NCI-H2081 treated with DMSO at 0.1 percent for 48 hours (cell line): ENCODE measurements around the gene SYTL1.

Experiments
- DNase-seq: peaks from one replicate; lab custom pipeline; 2025; lab: John Stamatoyannopoulos, UW

The SYTL1 gene

DNA sequence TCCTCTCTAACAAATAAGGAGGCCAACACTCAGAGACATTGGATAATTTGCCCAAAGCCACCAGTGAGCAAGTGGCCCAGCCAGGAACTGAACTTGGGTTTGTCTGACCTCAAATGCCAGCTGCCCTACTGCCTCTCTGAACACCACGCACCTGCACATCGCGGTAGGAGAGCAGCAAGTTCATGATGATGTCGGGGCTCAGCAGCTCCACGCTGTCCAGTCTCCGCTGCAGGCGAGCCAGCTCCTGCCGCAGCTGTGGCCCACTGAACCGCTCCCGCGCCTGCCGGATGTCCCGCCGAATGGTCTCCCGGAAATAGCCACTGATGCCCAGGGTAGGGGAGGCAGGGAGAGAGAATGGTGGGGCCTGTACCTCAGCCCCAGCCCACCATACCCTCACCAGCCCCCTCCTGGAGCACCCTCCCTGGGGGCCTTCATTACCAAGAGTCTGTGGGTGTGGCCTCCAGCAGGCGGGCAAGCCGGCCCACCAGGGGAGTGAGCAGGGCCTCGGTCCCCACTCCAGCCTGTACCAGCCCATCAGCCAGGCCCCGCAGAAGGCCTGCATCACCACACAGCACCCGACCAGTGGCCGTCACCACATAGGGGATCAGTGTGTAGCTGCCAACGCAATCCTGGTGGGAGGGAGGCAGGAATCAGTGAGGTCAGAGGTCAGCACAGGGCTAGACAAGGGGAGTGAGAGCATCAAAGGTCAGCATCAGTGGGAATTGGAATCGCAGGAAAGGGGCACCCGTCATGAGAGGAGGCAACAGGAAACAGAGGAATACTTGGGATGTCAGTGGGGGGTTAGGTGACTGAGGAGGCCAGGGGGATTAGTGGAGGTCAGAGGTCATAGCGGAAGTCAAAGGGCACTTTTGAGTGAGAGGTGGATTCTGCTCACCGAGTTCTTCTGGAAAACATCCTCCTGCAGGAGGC is 22.2 kb downstream of the SYTL1 start:
- no peak for DNase-seq

DNA sequence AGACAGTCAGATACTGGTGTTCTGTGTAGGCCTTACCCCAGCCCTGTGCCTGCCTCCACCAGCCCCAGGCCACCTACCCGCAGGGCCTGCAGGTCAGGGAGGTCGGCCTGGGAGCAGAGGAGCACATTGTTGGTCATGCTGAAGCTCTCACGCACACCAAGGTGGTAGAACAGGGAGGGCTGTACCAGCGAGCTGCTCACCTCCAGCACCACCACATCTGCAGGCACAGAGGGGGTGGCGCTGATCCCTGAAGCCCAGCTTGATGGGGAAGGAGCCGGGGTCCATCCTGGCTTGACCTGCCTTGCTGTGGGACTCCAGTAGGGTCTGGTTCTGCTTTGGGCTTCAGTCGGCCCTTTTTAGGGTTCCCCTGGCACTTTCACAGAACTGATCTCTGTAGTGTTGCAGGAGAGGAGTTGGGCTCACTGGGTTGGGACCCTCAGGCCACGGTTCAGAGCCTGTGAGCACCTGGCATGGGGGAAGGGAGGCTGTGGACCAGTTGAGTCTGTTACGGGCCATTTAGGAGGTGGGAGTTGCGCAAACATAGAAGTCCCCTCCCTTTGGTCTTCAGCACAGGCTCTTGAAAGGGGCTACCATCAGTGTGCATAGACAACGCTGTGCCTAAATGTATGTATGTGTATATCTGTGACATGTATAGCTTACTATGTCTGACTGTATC is 23.0 kb downstream of the SYTL1 start:
- no peak for DNase-seq

- no peak for DNase-seq
Measured at GRCh38 chr1:27365372-27366112, 23.7 kb downstream of the SYTL1 start.

DNA sequence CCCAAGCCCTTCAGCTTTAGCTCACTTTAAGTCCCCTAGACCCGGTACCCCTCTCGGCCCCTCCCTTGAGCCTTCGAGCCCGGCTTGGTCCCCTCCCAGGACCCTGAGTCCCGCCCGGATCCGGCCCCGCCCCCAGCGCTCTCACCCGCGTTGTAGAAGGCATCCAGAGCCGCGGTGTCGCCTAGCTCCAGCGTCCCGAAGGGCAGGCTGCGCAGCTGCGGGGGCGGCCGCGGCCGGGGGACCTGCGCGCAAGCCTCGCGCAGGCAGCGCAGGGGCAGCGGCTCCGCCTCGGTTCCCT is 24.2 kb downstream of the SYTL1 start:
- DNase-seq: no peak

DNA sequence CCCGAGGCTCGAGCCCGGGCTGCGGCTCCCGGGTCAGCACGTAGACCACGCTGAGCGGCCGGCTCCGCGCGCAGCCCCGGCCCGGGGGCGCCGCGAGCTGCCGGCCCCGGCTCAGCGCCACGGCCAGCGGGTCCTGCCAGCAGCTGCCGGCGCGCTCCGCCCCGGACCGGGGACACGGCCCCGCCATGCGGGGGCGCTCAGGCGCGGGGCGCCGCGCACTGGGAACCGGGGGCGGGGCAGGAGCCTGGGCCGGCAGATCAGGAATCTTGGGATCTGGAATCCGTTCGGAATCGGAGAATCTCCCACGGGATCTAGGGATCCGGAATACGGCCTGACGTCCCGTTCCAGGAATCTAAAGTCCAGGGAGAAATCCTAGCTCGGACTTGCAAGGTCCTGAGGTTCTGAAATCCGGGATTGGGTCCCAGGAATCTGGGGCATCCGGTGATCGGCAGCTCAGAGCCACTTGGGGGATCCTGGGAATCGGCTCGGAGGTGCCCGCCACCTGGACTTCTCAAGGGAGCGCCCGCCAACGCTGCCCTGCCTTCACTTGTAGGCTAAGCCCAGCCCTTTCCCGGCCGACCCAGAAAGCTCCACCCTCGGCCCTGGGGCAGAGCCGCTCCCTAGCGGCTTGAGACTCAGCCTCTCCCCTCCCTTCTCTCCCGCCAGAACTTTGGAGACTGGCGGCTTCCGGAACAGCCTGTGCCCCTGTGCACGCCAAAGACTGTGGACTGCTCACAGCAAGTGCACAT is 24.8 kb downstream of the SYTL1 start, which contains the start of gene MAP3K6:
Gene MAP3K6, minus strand, starts transcription at position 551 of the 749 bp plus-strand sequence. Its CDS starts 364 bp downstream, at position 187.
- no peak for DNase-seq

DNA sequence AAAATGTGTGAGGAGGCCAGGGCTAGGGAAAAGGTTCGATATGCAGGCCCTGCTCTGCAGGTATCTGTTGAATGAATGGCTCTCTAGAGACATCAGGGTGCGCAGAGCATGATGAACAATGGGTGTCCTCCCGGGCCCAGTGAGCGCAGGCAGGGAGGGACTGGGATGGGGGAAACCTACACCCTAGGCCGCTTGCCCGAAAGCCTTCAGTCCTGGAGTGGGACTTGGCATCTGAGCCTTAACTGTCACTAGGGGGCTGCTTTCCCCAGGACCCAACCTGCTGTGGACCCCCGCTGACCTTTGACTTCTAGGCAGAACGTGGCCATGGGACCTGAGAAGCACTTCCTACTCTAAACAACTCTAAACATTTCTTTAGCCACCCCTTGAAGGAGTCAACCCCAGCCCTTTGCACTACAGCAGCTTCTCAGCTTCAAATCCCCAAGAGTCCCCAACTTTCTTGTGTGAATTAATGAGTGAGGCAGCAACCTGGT is 25.4 kb downstream of the SYTL1 start:
- no peak for DNase-seq

DNA sequence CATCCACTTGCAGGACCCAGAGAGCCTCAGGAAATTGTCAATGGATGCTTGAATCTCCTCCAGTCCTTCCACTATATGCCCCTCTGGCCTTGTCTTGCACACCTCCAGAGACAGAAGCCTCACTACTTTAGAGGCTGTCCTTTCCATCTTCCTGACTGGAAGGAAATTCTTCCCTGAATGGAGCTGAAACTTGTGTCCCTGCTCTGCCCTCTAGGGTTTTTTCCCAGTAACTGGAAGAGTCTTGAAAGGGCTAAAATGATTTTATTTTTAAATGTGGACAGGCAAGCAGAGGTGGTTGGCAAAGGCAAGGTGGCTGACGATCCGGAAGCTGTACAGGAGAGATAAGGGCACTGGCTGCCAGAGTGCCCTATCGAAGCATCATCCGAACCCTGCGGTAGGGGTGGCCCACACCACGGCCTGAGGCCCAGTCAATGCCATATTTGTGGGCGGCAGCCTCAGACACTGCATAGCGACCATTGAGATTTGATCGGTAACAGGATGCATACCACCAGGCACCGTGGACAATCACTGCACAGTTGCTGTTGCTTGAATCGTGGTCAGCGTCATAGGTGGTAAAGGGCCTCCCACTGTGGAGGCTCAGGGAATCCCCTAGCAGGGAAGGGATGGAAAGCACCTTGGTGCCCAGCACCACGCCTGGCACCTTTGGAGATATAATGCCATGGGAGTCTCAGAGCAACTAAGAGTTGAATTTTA is 27.2 kb downstream of the SYTL1 start:
- no peak for DNase-seq

DNA sequence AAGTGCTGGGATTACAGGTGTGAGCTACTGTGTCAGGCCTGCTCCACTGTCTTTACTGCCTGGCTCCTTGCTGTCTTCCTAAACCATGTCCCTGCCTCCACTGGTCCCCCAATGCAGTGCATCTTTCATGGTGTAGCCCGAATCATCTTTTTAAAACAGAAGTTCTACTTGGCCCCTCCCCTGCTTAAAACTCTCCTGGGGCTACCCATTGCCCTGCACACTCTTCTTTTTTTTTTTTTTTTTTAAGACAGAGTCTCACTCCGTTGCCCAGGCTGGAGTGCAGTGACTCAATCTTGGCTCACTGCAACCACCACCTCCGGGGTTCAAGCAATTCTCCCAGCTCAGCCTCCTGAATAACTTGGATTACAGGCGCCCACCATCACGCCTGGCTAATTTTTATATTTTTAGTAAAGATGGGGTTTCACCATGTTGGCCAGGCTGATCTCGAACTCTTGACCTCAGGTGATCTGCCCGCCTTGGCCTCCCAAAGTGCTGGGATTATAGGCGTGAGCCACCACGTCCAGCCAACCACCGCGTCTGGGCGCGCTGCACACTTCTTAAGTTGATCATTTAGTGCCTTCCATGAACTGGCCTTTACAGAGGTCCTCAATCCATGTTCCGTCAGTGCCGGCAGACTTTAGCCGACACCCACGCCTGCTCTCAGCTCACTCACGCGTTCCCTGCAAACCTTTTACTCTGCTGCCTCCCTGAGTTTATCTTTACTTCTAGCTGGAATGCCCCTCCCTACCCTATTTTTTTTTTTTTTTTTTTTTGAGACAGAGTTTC is 30.4 kb downstream of the SYTL1 start:
- DNase-seq: no peak

DNA sequence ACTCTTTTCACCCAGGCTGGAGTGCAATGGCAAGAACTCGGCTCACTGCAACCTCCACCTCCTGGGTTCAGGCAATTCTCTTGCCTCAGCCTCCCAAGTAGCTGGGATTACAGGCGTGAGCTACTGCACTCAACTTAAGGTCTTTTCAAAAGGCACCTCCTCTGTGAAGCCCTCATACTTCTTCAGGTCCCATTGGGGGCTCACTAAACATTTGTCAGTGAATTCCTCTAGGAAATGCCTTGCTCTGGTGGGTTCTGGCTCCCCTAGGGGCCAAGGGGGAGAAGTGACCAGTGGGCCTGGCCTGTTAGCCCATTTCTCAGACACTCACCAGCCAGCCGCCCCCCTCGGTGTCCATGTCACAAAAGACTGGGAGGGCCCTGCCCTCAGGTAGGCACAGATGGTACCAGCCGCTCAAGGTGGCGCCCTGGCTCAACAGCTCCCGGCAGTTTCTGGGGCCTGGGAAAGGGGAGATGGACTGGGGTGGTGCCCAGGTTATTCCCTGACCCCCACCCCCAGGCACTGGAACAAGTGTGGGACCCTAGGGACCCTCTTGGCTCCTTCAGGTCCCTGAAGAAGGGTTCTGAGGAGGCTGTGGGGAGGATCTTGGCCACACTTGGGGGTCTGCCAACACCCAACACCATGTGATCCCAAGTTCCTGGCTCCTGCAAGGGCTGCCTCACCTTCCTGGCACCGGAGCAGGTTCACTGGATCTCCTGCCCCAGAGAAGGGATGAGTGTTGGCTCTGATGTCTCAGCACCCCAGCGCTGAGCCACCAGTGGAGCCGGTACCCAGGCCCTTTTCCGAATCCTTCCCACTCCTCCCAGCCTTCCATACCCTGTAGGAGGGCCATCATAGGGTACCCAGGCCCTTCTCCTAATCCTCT is 31.2 kb downstream of the SYTL1 start:
- DNase-seq: no peak

GRCh38 chr1:27374362-27375086 is 32.7 kb downstream of the SYTL1 start, which contains the start of gene FCN3:
Gene FCN3 (minus strand): TSS chr1:27374824. CDS start chr1:27374818, 6 bp downstream.
- no peak for DNase-seq

DNA sequence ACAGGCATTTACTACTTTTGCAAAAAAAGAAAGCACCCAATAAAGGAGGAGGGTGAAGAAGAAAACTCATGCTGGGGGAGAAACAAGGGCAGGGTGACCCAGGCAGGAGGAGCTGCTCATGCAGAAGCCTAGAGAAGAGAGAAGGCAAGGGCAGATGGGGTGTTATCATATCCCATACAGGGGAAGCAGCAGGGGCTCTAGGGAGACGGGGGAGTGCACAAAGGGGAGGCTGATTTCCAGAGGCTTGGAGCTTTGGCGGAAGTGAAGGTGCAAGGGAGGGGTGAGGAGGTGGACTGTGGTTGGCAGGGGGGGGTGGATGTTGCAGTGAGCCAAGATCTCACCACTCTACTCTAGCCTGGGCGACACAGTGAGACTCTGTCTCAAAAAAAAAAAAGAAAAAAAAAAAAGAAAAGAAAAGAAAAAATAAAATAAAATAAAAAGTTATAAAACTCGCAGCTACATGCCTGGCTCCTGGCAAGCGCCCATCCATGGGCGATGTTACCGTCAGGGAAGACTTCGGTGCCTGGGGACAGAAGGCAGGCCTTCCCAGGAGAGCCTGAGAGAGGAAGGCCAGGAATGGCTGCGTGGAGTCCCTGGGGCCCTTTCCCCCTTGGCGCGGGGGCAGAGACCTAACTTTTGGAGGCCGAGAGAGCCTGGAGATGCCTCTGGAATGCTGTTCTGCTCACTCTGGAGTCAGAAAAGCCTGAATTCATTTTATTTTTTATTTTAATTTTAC is 36.1 kb downstream of the SYTL1 start:
- no peak for DNase-seq

- DNase-seq: no peak
Measured at GRCh38 chr1:27379564-27380122, 37.8 kb downstream of the SYTL1 start.

- DNase-seq: no peak
Measured at GRCh38 chr1:27380224-27380623, 38.4 kb downstream of the SYTL1 start.

DNA sequence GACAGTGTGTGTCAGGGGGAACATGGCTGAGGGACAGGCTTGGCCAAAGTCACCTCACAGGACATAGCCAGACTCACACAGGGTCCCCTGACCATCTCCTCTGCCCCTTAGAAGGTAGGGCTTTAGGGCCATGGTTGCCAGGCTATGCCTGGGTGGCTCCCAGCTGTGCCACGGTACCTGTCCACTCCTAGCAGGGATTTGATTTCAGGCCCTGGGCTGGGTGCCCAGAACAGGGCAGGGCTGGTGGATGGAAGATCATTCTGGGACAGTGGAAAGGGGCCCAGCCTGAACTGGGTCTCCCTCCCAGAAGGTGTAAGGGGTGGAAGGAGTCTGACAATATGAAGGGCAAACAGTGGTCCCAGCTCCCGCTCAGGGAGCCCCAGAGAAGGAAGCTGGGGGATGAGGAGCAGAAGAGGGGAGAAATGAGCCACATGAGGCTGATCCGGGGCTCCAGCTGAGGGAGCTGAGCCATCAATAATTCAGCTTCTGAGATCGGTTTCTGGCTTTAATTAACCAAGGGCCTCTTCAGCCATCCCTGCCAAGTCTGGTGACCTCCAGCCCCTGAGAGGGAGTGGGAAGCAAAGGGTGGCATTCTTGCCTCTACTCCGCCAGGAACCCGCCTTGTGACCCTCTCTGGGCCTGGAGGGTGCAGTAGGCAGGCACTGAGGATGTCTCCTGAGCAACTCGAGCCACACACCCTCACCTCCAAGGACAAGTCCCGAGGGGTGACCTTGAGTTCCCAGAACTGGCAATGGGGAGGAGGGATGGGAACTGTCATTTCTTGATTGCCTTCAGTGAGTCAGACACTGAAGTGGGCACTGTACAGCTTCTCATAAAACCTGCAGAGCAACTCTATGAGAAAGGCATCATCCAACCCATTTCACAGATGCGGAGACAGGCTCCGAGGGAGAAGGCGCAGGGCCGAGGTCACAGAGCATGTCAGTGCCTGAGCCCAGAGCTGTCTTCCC is 39.2 kb downstream of the SYTL1 start:
- DNase-seq: no peak

GRCh38 chr1:27381969-27382762 is 40.3 kb downstream of the SYTL1 start:
- DNase-seq: no peak
